ENCODE measurements around the gene PROSER2. TPM values are rescaled to one million over a fixed set of nuclear protein-coding genes. Genes with fewer than 3 reads are reported as not detected.

The PROSER2 gene
- polyA plus RNA-seq, 3 donors = 1.2 to 2.2 (median 2.0) TPM

- H3K9me3 Mint-ChIP-seq = no peaks in the 10 kb centered on the region
- no peak overlapping the region for H3K9ac ChIP-seq (ENCODE audit: insufficient read depth, low read length, poor library complexity, severe bottlenecking)
- TF ChIP-seq, protein P1, sequence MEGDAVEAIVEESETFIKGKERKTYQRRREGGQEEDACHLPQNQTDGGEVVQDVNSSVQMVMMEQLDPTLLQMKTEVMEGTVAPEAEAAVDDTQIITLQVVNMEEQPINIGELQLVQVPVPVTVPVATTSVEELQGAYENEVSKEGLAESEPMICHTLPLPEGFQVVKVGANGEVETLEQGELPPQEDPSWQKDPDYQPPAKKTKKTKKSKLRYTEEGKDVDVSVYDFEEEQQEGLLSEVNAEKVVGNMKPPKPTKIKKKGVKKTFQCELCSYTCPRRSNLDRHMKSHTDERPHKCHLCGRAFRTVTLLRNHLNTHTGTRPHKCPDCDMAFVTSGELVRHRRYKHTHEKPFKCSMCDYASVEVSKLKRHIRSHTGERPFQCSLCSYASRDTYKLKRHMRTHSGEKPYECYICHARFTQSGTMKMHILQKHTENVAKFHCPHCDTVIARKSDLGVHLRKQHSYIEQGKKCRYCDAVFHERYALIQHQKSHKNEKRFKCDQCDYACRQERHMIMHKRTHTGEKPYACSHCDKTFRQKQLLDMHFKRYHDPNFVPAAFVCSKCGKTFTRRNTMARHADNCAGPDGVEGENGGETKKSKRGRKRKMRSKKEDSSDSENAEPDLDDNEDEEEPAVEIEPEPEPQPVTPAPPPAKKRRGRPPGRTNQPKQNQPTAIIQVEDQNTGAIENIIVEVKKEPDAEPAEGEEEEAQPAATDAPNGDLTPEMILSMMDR (IDR thresholded peaks at IDR 0.05) = no peak
- no peak overlapping the region for H3K27ac Mint-ChIP-seq
- no peaks in the 10 kb centered on the region for H3K27me3 ChIP-seq (ENCODE audit: control insufficient read depth in 2 of 2, insufficient read depth in 2 of 2, low read length in 2 of 2)
- H3K79me2 ChIP-seq (ENCODE audit: insufficient read depth, low read length) = peaks cover 73% of the 10 kb centered on the region
- H3K4me3 ChIP-seq (replicated peaks in 1 of 3; ENCODE audit: low read depth in 2 of 3, low read length in 3 of 3) = no peak overlapping the region
- H3K27me3 Mint-ChIP-seq (ENCODE audit: low read depth in 3 of 3) = peaks cover 0 to 4% (median 1%) of the 10 kb centered on the region in 3 donors
- peaks cover under 1 to 5% of the 10 kb centered on the region in 2 donors for H3K36me3 Mint-ChIP-seq
- H3K4me1 ChIP-seq (ENCODE audit: control insufficient read depth in 1 of 2, insufficient read depth in 2 of 2, low read length in 2 of 2) = peaks cover 0 to 15% of the 10 kb centered on the region in 2 donors
- peaks cover 16% of the 10 kb centered on the region for H3K4me1 Mint-ChIP-seq
- H4K20me1 ChIP-seq (ENCODE audit: insufficient read depth, low read length) = no peaks in the 10 kb centered on the region
- no peaks in the 10 kb centered on the region for H3K9me3 ChIP-seq (replicated peaks in 1 of 2; ENCODE audit: control insufficient read depth in 1 of 2, insufficient read depth in 1 of 2, low read length in 2 of 2)
- no peak overlapping the region for H3K4me3 Mint-ChIP-seq
- no peak overlapping the region for H3K27ac ChIP-seq (ENCODE audit: low read depth in 1 of 2, low read length in 2 of 2)
- no peak overlapping the region for H3K4me2 ChIP-seq (replicated peaks; ENCODE audit: extremely low read depth, low read length, poor library complexity, severe bottlenecking)
- H3K36me3 ChIP-seq (replicated peaks in 1 of 2; ENCODE audit: control insufficient read depth in 1 of 2, insufficient read depth in 2 of 2, low read length in 2 of 2) = no peaks in the 10 kb centered on the region
- intact Hi-C loops (cut with micrococcal nuclease) = no loop called here
- no peak for DNase-seq
- H2AFZ ChIP-seq (ENCODE audit: insufficient read depth, low read depth, low read length, poor library complexity, severe bottlenecking) = no peak overlapping the region
- no CpG with 5 or more reads among the region's 3 CpGs for WGBS (ENCODE audit: insufficient coverage)
Observed at GRCh38 chr10:11841375-11841774, 18.2 kb downstream of the PROSER2 start.

- Mint-ChIP-seq H3K4me3 (no peak overlapping the region), H3K36me3 (peaks cover 6 to 12% of the 10 kb centered on the region in 2 donors)
- TF ChIP-seq, protein P1 (IDR thresholded peaks at IDR 0.05) = no peak
Observed at GRCh38 chr10:11842411-11842810, 19.3 kb downstream of the PROSER2 start.

More at GRCh38 chr10:11842411-11842810, 19.3 kb downstream of the PROSER2 start:
- intact Hi-C loops (cut with micrococcal nuclease) = no loop called here
- Histone ChIP-seq H3K27ac (ENCODE audit: low read depth in 1 of 2, low read length in 2 of 2) (no peak overlapping the region), H3K27me3 (ENCODE audit: control insufficient read depth in 2 of 2, insufficient read depth in 2 of 2, low read length in 2 of 2) (no peaks in the 10 kb centered on the region), H3K4me3 (replicated peaks in 1 of 3; ENCODE audit: low read depth in 2 of 3, low read length in 3 of 3) (no peak overlapping the region), H3K4me2 (replicated peaks; ENCODE audit: extremely low read depth, low read length, poor library complexity, severe bottlenecking) (no peak overlapping the region), H2AFZ (ENCODE audit: insufficient read depth, low read depth, low read length, poor library complexity, severe bottlenecking) (no peak overlapping the region), H3K9me3 (replicated peaks in 1 of 2; ENCODE audit: control insufficient read depth in 1 of 2, insufficient read depth in 1 of 2, low read length in 2 of 2) (no peaks in the 10 kb centered on the region), H3K4me1 (ENCODE audit: control insufficient read depth in 1 of 2, insufficient read depth in 2 of 2, low read length in 2 of 2) (peaks cover 0 to 19% of the 10 kb centered on the region in 2 donors), H3K79me2 (ENCODE audit: insufficient read depth, low read length) (peaks cover 63% of the 10 kb centered on the region), H3K36me3 (replicated peaks in 1 of 2; ENCODE audit: control insufficient read depth in 1 of 2, insufficient read depth in 2 of 2, low read length in 2 of 2) (no peaks in the 10 kb centered on the region), H3K9ac (ENCODE audit: insufficient read depth, low read length, poor library complexity, severe bottlenecking) (no peak overlapping the region), H4K20me1 (ENCODE audit: insufficient read depth, low read length) (no peaks in the 10 kb centered on the region)
- H3K4me1 Mint-ChIP-seq = peaks cover 19% of the 10 kb centered on the region
- H3K27ac Mint-ChIP-seq = peak overlapping the region in 1 of 7 donors; percentile 58
- WGBS (ENCODE audit: insufficient coverage) = no CpG with 5 or more reads among the region's 3 CpGs
- DNase-seq = no peak
- H3K27me3 Mint-ChIP-seq (ENCODE audit: low read depth in 3 of 3) = peaks cover 0 to 4% (median 1%) of the 10 kb centered on the region in 3 donors
- no peaks in the 10 kb centered on the region for H3K9me3 Mint-ChIP-seq

All from CD14-positive monocyte (primary cell).